MCF 10A (cell line): ENCODE results near the gene ATP5F1D. TPM values are rescaled to one million over a fixed set of nuclear protein-coding genes. Genes with fewer than 3 reads are reported as not detected.

Source experiments
- BruUV-seq: library from RNA; stranded (reverse); fragments of 400-500 nt; replicated peaks from 2 replicates; lab custom pipeline; 2021; lab: Mats Ljungman, UMichigan
- CTCF ChIA-PET: fragments of 300-600 bp; sonication (Branson Sonifier 250); formaldehyde crosslinking; extraction: SDS; loops from one replicate; lab custom pipeline; 2021; ENCODE audit warnings: antibody characterized with exemption, inconsistent platforms; lab: Yijun Ruan, JAX
- POLR2A ChIA-PET: fragments of 300-600, 350-650 bp; sonication (Branson Sonifier 250); formaldehyde crosslinking; extraction: SDS; loops from one replicate; lab custom pipeline; 2020; ENCODE audit warnings: antibody characterized with exemption, inconsistent platforms; lab: Yijun Ruan, JAX
- DNase-seq: peaks from one replicate; pipeline ENCODE4 v3.0.0-alpha.2; 2018; ENCODE audit not compliant: unreplicated experiment
- H3K27ac Mint-ChIP-seq: one replicate; pipeline ENCODE4 v1.8.0; 2022; ENCODE audit warnings: mild to moderate bottlenecking, low read depth, mixed read lengths; ENCODE audit not compliant: unreplicated experiment
- H3K27me3 Mint-ChIP-seq: one replicate; pipeline ENCODE4 v1.8.0; 2022; ENCODE audit warnings: mixed read lengths; ENCODE audit not compliant: insufficient read depth, unreplicated experiment
- H3K36me3 Mint-ChIP-seq: one replicate; pipeline ENCODE4 v1.8.0; 2022; ENCODE audit warnings: mild to moderate bottlenecking, moderate library complexity, mixed read lengths; ENCODE audit not compliant: insufficient read depth, unreplicated experiment
- H3K4me1 Mint-ChIP-seq: one replicate; pipeline ENCODE4 v1.8.0; 2022; ENCODE audit warnings: mixed read lengths; ENCODE audit not compliant: insufficient read depth, unreplicated experiment
- H3K4me3 Mint-ChIP-seq: one replicate; pipeline ENCODE4 v1.8.0; 2022; ENCODE audit warnings: mild to moderate bottlenecking, moderate library complexity, mixed read lengths; ENCODE audit not compliant: unreplicated experiment
- H3K9me3 Mint-ChIP-seq: one replicate; pipeline ENCODE4 v1.8.0; 2022; ENCODE audit warnings: mixed read lengths; ENCODE audit not compliant: unreplicated experiment
- CTCF ChIP-seq: fragments of 200-600 bp; IDR thresholded peaks from one replicate; pipeline ENCODE4 v1.8.0; 2022; ENCODE audit warnings: antibody characterized with exemption, mild to moderate bottlenecking; ENCODE audit not compliant: unreplicated experiment
- intact Hi-C: fragments of 100-400 bp; cut with micrococcal nuclease; formaldehyde crosslinking; loops from 2 replicates; pipeline ENCODE4 v1.14.1; 2022
- total RNA-seq: library from RNA; stranded (reverse); gene quantifications from 2 replicates; pipeline ENCODE4 v1.2.3, GENCODE V29; 2022

Gene ATP5F1D
- total RNA-seq, 1 experiment from 2014 or later: 258 TPM

DNA sequence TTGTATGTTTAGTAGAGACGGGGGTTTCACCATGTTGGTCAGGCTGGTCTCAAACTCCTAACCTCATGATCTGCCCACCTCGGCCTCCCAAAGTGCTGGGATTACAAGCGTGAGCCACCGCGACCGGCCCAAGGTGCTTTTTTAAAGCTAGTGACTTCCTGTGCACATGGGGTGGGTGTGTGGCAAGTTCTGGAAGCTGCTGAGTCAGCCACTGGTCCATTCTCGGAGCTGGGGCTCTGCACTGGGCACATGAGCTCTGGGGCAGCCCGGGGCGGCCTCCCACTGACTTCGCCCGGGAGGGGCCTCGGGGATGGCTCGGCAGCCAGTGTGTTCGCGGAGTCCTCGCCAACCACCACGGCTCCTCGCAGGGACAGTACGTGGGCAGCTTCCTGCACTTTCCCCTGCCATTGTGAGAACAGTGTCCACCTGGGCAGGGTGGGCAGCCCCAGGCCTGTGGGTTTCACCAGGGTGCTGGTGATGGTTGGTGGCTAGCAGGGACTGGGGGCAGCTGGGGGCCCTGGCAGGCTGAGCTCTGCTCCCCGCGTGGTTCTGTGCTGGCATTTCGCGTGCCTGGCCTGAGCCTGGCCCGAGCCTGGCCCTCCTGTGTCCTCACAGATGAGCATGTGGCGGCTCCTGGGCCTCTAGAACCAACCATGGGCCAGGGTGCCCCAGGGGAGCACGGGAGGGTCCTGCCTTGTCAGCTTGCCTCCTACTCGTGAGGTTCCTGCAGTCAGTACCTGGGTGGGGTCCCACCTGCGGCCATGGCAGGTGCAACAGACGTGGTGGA, 15.9 kb upstream of the ATP5F1D start:
- no peak for DNase-seq
- no peak overlapping the region for H3K27ac Mint-ChIP-seq
- CTCF ChIA-PET: interaction anchor here (0.7 to 1.4 kb wide), 2 partner anchors 19 to 177 kb away, joined by 3 to 7 read pairs; no protein-coding TSS in a partner anchor
- peaks cover 13% of the 10 kb centered on the region for H3K36me3 Mint-ChIP-seq
- no peaks in the 10 kb centered on the region for H3K9me3 Mint-ChIP-seq
- intact Hi-C loops: no loop called here
- no TSS peak for BruUV-seq
- no peak for TF ChIP-seq CTCF
- no peaks in the 10 kb centered on the region for H3K27me3 Mint-ChIP-seq
- POLR2A ChIA-PET: interaction anchor here (0.6 to 1.4 kb wide), 3 partner anchors 9 to 70 kb away, joined by 4 to 7 read pairs (median 4); no protein-coding TSS in a partner anchor
- H3K4me1 Mint-ChIP-seq: no peaks in the 10 kb centered on the region
- no peak overlapping the region for H3K4me3 Mint-ChIP-seq

DNA sequence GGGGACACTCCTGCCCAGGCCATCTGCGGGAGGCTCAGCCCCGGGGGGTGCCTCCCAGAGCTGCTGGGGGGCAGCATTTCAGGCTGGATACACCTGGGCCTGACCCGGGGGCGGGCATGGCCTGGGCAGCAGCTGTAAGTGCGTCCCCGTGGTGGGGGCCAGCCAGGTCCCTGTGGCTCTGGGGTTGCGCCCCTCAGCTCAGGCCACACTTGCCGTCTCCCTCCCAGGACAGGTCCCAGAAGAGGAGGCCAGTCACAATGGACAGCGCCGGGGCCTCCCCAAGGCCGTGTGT, 15.4 kb upstream of the ATP5F1D start:
- CTCF ChIA-PET: interaction anchor here (1.4 kb wide), 1 partner anchor 18 kb away, joined by 7 read pairs; no protein-coding TSS in a partner anchor
- BruUV-seq: no TSS peak
- no peak overlapping the region for H3K4me3 Mint-ChIP-seq

GRCh38 chr19:1226522-1227303, 14.8 kb upstream of the ATP5F1D start:
- CTCF ChIA-PET: no interaction called here
- TF ChIP-seq CTCF: no peak
- Mint-ChIP-seq H3K4me1 (peaks cover 4% of the 10 kb centered on the region), H3K27ac (no peak overlapping the region), H3K36me3 (peaks cover 6% of the 10 kb centered on the region), H3K9me3 (no peaks in the 10 kb centered on the region), H3K4me3 (no peak overlapping the region), H3K27me3 (no peaks in the 10 kb centered on the region)
- intact Hi-C loops: no loop called here
- POLR2A ChIA-PET: interaction anchor here (0.7 to 1.4 kb wide), 2 partner anchors 10 to 1200 kb away, joined by 3 to 7 read pairs; no protein-coding TSS in a partner anchor
- no TSS peak for BruUV-seq
- DNase-seq: no peak

More for the DNA sequence above, 15.4 kb upstream of the ATP5F1D start:
- Mint-ChIP-seq H3K9me3 (no peaks in the 10 kb centered on the region), H3K36me3 (peaks cover 8% of the 10 kb centered on the region), H3K27ac (no peak overlapping the region), H3K27me3 (no peaks in the 10 kb centered on the region), H3K4me1 (no peaks in the 10 kb centered on the region)
- TF ChIP-seq CTCF: no peak
- POLR2A ChIA-PET: interaction anchor here (0.8 to 1.4 kb wide), 2 partner anchors 10 to 71 kb away, joined by 4 to 7 read pairs; no protein-coding TSS in a partner anchor
- intact Hi-C loops: no loop called here
- no peak for DNase-seq
